GM10847 (cell line): Measurements from ENCODE around the gene ME3.

Source experiments
- POLR2A ChIP-seq: IDR thresholded peaks from 2 replicates; pipeline ENCODE4 v1.6.1; 2011; ENCODE audit not compliant: insufficient read length; ENCODE audit errors: extremely low read depth

ME3 gene

GRCh38 chr11:86550757-86551156 is 121.7 kb downstream of the ME3 start:
- no peak for TF ChIP-seq POLR2A

- TF ChIP-seq POLR2A = no peak
Observed at GRCh38 chr11:86548271-86548917, 124.0 kb downstream of the ME3 start.

- TF ChIP-seq POLR2A = no peak
Observed at GRCh38 chr11:86547727-86548126, 124.7 kb downstream of the ME3 start.

GRCh38 chr11:86538223-86538548 is 134.2 kb downstream of the ME3 start:
- no peak for TF ChIP-seq POLR2A

GRCh38 chr11:86537541-86538222 is 134.7 kb downstream of the ME3 start:
- no peak for TF ChIP-seq POLR2A

- no peak for TF ChIP-seq POLR2A
Observed at GRCh38 chr11:86535773-86536172, 136.6 kb downstream of the ME3 start.

GRCh38 chr11:86524620-86525352 is 147.6 kb downstream of the ME3 start:
- TF ChIP-seq POLR2A = no peak

- no peak for TF ChIP-seq POLR2A
Observed at GRCh38 chr11:86523738-86524619, 148.4 kb downstream of the ME3 start.

- no peak for TF ChIP-seq POLR2A
Observed at GRCh38 chr11:86519064-86519911, 153.1 kb downstream of the ME3 start.

GRCh38 chr11:86518211-86518610 is 154.2 kb downstream of the ME3 start:
- TF ChIP-seq POLR2A = no peak

- TF ChIP-seq POLR2A = no peak
Observed at GRCh38 chr11:86517557-86517956, 154.9 kb downstream of the ME3 start.

- no peak for TF ChIP-seq POLR2A
Observed at GRCh38 chr11:86515297-86516094, 156.9 kb downstream of the ME3 start.

GRCh38 chr11:86514453-86514852 is 158.0 kb downstream of the ME3 start:
- TF ChIP-seq POLR2A = no peak
